HG03103 (cell line): ENCODE results near the gene SPOCK3.
A peak's percentile ranks its signal among the peaks of the same experiment; 100 is the strongest.
"Not testable (repeated sequence)": the region's sequence is repeated elsewhere in the genome, so short reads cannot be mapped to it uniquely, and the experiment has no call there.

ENCODE experiments used
- ATAC-seq: cut with Tn5 transposase; IDR thresholded peaks from one replicate; pipeline ENCODE4 v1.9.1; 2021; ENCODE audit warnings: low read depth; ENCODE audit not compliant: unreplicated experiment

Gene SPOCK3

DNA sequence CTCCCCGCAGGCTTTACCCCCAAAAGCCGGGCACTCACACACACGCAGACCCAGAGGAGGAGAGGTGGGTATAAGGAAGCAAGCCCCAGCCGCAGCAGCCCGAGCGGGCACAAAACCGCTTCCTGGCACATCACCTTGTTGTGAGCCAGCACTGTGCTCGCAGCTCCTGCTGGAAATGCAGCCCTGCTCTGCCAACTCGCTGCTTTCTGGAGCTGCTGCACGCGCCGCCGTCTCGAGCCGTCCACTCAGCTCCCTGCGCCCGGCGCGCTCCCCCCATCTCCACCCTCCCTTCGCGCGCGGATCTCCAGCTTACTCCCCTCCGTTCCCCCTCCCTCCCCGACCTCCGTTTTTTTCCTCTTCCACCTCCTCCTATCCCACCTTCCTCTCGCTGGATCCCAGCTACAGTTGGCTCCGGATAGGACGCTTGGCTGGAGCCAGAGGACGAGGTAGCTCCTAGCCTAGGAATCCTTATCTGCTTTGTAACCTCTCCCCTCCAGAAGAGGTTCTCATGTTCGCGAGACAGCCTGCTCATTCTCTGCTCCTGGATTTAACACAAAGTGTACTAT lies at the start of gene SPOCK3:
Gene SPOCK3 (minus strand): TSS at position 179 of the 566 bp plus-strand sequence.
- peak; percentile 43 for ATAC-seq

DNA sequence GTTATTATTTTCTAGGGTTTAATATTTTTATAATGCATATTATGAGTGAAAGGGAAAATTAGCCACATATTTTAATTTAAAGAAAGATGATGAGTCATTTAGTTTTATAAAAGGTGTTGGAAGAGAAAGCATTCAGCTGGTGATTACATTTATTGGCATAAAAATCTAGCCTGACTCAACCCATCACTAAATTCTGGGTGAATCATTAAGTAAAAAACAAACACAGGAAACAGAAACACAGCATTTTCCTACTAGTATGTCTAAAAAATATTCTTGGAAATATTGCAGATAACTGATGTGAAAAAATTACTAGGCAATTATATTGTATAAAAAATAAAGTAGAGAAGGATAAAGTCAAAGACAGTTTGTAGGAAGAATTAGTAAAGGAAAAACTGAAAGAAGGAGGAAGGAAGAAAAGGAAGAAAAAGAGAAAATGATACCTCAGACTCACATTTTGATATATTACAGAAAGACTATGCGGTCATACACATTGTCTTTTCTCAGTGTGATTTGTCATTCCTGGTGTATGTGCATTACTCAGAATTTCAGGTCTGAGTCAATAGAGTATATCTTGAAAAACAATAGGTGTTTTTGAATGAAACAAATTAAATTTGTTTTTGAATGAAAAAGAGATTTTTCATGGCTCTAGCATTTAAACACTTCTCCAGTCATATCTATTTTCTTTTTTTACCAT lies 48.0 kb upstream of the SPOCK3 start:
- ATAC-seq = no peak

DNA sequence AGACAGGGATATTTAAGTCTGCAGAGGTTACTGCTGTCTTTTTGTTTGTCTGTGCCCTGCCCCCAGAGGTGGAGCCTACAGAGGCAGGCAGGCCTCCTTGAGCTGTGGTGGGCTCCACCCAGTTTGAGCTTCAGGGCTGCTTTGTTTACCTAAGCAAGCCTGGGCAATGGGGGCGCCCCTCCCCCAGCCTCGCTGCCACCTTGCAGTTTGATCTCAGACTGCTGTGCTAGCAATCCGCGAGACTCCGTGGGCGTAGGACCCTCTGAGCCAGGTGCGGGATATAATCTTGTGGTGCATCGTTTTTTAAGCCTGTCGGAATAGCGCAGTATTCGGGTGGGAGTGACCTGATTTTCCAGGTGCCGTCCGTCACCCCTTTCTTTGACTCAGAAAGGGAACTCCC lies 47.3 kb upstream of the SPOCK3 start:
- ATAC-seq = not testable (repeated sequence)

DNA sequence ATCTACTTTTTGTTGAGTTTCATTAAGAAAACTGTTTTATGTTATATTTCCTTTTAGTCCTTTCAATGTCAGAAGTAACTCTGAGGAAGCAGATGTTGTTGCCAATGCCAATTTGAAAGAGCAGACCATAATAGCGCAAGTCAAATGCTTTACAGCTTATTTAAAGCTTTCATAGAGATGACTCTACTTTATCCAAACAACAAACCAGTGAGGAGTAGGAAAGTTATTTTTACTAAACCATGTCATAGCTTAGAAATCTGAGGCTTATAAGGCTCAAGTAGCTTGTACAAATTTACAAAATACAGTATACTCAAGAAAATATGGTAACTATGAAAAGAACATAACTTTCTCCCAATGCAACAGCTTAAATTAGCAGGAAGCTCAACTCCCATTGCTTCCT lies 40.1 kb upstream of the SPOCK3 start:
- no peak for ATAC-seq

DNA sequence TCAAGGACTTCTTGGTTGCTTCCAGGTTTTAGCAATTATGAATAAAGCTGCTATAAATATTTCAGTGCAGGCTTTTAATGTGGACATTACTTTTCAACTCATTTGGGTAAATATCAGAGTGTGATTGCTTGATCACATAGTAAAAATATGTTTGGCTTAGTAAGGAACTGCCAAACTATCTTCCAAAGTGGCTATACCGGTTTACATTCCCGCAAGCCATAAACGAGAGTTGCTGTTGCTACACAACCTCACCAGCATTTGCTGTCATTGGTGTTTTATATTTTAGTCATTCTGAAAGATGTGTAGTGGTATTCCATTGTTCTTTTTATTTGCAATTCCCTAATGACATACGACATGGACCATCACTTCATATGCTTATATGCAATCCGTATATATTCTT lies 30.9 kb upstream of the SPOCK3 start:
- ATAC-seq = no peak

DNA sequence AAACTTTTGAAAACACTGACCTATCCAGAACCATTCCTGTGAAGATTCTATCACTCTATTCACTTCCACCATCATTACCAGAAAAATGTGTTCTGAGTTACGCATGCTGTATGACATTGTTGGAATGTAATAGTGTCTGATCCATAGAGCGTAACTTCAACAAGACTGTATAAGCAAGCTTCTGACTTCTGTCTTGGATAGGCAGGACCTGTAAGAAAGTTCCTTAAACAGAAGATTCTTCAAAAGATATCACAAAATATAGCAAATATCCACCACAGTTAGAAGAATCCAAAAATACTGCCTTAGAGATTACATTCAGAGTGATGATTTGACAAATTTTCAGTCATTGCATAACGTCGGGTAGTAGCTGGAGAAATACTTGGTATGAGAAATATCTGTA lies 14.0 kb upstream of the SPOCK3 start:
- no peak for ATAC-seq

DNA sequence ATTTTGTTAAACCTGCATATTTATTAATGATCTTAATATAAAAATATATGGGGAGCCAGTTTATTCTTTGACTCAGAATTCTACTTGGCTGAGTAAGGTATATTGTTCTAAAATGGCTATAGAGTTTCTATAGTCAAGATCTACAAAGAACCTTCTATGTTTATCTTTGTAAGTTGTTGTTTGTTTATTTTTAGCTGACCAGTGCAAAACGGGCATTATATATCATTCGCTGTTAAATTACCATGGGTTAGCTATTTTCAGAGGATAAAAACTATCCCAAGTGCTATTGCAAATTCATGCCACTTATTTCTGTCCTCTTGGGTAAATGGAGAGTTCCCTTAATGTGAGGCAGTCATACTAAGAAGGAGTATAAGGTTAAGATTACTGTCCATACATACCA lies 5.3 kb upstream of the SPOCK3 start:
- ATAC-seq = no peak

DNA sequence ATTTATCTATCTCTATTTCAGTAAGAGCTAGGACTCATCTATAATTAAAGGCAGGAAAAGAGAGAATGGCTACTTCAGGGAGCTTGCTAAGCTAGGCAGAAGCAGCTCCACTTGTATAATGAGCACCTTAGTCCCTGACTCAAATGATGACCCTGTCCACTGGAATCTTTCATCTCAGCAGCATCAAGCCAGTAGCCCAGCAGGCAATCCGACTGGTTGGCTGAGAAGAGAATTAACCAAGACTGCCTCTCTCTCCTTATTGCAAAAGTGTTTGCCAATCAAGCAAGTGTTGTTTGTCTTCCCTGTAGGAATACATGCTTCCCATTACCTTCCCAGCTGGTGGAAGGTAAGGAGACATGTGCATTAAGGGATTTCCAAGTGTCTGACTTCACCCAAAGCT lies 3.9 kb upstream of the SPOCK3 start:
- ATAC-seq = no peak

DNA sequence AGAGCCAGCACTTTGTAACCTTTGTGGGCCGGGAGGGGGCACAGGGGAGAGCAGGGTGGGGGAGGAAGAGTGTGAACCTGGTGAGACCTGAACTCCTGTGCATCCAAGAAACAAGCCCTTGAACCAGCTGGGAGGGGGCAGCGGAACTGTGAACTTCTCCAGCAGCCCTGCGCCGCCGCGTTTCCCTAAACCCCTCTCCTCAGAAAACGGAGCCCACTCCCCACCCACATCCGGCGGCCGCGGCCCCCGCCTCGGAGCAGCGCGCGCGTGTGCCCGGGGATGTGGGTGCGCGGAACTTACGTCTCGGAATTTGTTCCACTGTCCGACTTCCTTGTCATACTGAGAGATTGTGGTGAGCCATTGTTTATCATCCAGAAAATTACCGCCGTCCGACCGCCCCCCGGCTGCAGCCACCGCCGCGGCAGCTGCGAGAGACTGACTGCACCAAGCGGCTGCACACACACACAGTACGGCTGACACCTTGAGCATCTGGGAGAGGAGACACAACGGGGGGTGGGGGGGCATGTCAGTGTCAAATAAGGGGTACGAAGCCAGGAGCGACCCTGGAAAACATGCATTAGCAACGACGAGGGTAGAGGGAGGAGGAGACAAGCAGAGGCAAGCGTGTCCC lies 494 bp downstream of the SPOCK3 start:
- peak; percentile 59 for ATAC-seq

DNA sequence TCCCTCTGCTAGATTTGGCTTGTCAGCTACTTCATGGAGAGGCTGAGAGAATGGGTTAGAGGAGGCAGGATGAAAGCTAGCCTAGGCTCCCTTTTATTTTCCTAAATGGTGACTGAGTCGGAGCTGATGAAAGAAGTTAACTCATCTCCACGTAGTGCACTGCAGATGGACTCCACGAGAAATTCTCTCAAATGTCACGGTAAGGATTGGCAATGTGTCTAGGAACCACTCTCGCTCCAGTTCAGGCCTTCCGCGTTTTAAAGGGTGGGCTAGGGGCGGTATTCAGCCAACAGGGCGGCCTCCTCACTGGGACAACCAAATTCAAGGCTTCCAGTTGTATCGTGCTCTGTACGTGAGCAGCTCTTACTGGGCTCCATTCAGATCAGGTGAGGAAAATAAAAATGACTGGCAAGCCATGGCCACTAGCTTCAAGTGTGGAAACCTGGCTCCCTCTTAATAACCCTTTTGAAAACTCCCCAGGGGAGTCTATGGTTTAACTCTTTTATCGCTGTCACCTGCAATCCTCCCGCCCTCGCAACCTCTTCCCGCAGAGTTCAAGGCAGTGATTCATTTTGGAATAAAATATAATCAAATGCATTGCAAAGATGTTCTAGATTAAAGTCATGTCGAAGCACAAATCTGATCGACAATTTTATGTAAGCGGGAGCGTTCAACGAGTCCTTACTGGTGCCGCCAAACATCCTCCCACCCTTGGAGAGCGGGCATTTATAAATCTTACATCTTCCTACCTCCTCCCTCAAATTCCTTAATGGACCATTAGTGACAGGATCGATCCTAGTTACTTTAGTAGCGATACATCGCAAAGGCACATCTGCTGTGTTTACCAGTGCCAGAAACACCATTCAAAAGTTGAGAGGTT lies 1.2 kb downstream of the SPOCK3 start:
- ATAC-seq = no peak

DNA sequence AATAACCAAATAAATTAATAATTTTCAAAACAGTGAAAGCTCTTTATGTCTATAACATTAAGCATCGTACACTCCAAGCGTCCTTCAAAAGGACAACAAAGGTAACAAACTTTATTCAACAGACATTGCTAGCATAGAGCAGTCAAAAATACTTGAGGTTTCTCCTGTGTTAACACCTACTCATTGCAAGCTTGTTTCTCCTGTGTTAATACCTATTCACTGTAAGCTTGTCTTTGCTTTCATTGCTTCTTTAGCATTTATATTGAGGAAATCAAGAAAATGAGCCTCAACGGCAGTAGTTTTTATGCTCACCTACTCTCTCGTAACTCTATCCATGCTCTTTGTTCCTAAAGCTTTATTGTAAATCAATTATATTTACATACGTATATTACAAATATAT lies 3.5 kb downstream of the SPOCK3 start:
- no peak for ATAC-seq

DNA sequence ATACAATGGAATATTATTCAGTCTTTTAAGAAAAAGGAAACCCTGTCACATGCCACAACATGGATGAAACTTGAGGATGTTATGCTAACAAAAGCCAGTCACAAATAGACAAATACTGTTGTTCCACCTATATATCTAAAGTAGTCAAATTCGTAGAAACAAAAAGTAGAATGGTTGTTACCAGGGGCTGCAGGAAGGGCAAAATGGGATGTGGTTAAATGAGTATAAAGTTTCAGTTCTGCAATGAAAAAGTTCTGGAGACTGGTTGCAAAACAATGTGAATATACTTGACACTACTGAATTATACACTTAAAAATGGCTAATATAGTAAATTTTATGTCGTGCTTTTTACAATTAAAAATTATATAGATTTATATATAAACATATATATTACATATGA lies 12.2 kb downstream of the SPOCK3 start:
- ATAC-seq = peak; percentile 98

DNA sequence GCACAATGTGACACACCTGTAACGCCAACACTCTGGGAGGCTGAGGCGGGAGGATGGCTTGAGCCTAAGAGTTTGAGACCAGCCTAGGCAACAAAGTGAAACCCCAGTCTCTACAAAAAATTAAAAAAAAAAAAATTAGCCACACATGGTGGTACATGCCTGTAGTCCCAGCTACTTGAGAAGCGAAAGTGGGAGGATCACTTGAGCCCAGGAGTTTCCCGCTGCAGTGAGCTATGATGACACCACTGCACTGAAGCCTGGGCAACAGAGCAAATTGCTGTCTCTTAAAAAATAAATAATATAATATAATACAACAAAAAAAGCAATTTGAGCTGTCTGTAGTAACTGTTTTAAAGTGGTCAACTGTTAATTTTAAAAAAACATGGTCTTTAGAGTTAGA lies 13.2 kb downstream of the SPOCK3 start:
- no peak for ATAC-seq

DNA sequence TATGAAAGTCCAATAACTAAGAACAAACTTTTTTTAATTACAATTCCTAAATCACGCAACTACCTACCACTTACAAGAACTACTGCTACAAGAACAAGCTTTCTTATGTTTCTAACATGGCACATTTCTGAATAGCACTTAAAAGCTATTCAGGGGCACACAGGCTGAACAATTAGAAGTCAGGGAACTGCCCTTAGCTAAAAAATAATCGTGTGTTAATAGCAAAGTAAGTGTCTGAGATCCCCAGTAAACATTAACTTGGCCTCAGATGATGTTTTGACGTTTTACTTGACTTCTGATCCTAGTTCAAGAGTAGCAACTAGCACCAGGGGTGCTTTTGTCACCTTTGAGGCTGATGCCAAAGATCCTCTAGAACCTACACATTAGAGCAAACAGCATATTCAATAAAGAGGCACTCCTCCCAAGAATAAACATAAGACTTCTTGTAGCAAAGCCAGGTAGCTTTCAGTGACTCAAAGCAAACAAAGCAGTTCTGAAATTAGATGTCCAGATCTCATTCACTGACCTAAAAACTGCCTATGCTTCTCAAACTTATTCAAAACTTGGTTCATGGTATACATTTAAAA lies 16.2 kb downstream of the SPOCK3 start:
- no peak for ATAC-seq

DNA sequence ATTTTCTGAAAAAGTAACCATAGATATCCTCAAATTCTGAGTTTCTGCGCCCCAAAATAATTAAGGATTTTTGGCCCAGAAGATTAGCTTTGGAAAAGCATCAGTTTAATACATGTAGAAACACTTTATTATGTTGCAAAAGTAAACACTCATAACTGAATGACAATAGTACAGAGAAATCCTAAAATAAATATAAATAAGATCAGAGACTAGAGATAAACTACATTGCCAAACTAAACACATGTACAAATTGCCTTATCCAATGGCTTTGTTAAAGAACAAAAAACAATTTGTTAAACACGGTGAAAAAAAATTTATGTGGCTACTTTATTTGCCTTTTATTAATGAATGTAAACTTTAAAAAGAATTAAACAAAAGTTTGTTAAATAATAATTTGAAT lies 17.5 kb downstream of the SPOCK3 start:
- no peak for ATAC-seq

DNA sequence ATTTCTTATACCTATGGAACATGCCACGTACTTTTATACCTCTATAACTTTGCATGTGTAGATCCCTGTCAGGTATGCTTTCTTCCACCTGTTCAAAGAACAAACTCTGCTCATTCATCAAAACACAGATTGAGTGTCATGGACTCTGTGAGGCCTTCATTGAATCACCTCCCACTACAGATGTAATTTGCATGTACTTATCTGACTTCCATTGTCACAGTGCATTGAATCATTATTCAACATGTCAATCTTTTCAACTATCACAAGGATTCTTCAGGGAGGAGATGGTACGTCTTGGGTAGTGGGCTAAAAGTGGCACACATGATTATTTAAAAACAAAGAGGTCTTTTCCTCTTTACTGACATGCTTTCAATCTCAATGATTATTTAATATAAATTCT lies 24.1 kb downstream of the SPOCK3 start:
- ATAC-seq = no peak

DNA sequence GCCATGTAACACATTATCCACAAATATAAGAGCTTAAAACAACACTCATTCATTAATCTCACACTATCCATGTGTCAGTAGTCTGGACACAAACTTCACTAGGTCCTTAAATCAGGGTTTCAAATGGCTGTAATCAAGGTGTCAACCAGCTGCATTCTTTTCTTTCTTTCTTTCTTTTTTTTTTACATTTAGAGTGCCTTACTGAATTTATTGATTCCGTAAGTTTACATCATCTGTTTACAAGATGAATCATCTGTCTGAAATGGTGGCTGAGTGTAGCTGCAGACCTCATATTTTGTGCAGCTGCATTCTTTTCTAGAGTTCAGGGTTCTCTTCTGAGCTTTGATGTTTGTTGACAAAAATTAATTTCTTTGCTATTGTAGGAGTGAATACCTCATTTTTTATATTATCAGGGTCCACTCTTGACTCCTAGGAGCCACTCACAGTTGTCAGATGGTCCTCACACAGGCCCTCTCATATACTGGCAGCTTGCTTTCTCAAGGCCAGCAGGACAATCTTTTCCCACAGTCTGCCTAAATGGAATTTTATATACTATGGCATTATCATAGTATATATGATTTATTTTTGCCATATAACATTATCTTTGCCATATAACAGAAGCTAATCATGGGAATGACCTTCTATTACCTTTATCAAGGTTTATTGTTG lies 37.8 kb downstream of the SPOCK3 start:
- ATAC-seq = no peak

DNA sequence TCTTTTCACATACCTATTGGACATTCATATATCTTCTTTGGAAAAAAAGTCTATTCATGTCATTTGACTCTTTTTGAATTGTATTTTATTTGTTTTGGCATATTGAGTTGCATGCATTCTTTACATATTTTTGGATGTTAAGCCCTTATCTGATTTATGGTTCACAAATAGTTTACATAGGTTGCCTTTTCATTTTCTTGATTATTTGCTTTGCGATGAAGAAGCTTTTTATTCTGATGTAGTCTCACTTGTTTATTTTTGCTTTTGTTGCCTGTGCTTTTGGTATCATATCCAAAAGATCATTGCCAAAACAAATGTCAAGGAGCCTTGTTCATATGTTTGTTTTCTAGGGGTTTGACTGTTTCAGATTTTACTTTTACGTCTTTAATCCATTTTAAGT lies 43.9 kb downstream of the SPOCK3 start:
- ATAC-seq = no peak

DNA sequence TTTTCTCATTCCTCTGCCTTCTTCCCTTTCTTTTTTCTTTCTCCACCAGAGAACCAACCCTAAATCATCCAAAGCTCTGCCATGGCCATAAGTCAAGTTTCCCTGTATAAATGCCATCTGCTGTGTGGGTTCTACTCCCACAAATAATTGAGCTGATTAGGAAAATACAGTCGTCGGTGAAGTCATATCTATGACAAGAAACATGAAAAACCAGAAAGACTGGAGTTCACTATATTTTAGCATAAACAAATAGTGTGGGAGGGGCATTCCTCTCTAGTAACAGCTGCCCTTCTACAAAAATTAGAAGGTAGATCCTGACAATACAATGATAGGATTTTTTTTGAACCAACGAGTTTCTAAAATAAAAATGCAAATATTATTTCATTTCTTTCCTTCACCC lies 48.8 kb downstream of the SPOCK3 start:
- no peak for ATAC-seq

DNA sequence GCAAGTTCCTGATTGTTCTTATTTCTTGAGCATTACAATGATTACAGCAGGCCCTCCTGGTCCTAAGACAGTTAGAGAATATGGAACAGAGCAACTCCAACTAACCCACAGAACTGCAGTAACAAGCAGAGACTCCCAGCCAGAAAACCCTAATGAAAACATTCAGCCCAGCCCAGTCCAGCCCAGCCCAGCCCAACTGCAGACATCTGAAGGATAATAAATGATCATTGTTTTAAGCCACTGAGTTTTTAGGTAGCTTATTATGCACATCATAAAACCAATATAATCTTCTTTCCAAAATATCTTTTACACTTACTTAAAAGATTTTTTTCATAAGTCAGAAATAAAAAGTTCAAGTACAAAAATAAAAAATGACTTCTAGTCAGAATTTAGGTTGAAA lies 51.3 kb downstream of the SPOCK3 start:
- ATAC-seq = no peak
